ENCODE results near the gene NOBOX.

NOBOX gene

DNA sequence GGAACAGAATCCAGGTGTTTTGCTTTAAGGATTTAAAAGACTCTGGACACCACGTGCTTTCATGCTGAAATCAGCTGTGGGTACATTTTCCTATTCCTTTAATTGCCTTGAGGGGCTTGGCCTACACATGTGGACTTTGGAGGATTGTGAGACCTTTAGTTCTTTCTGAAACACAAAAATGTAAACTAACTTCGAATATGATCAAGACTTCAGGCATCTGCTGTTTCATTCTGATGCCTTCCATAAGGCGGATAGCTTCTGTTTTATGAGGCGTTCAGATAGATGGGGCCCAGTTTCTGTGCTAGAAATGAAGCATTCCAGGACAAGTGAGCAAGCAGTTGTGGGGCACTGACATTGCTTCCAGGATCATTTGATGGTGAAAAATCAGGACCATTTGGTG is 1.5 kb upstream of the NOBOX start:
- no peak overlapping the region for H3K27ac Mint-ChIP-seq
- H3K4me3 Mint-ChIP-seq, result no peak overlapping the region
- H3K4me1 Mint-ChIP-seq, result no peaks in the 10 kb centered on the region
- H3K9me3 Mint-ChIP-seq, result no peaks in the 10 kb centered on the region
- DNase-seq (ENCODE audit: low spot score in 2 of 2) (no peak), ATAC-seq (no peak)
- H3K36me3 Mint-ChIP-seq, result no peaks in the 10 kb centered on the region

GRCh38 chr7:144403102-144403501 is 391 bp downstream of the NOBOX start:
- no peak overlapping the region for H3K4me3 Mint-ChIP-seq
- H3K4me1 Mint-ChIP-seq, result no peaks in the 10 kb centered on the region
- no peak for DNase-seq (ENCODE audit: low spot score in 2 of 2)
- no peak for ATAC-seq
- no peak overlapping the region for H3K27ac Mint-ChIP-seq
- no peaks in the 10 kb centered on the region for H3K9me3 Mint-ChIP-seq
- H3K36me3 Mint-ChIP-seq, result no peaks in the 10 kb centered on the region

DNA sequence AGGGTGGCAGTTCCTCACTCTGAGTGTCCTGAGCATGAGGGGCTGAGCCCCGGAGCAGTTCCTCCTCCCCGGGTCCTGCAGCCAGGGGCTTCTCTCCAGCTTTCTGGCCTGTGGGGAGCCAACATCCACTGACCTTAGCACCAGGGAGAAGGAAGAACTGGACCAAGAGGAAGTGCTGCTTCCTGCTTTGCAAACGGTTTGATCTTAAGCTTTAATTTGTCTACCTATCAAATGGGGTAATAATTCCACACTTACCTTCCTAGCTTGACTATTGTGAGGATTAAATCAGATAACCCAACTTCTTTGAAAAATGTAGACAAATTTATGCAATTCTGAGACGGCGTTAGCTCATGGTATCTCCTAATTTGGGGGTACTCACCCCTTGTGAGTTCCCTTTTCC is 2.0 kb downstream of the NOBOX start:
- Mint-ChIP-seq H3K36me3 (no peaks in the 10 kb centered on the region), H3K4me1 (no peaks in the 10 kb centered on the region), H3K27ac (no peak overlapping the region), H3K4me3 (no peak overlapping the region), H3K9me3 (no peaks in the 10 kb centered on the region)
- DNase-seq (ENCODE audit: low spot score in 2 of 2) (no peak), ATAC-seq (no peak)

DNA sequence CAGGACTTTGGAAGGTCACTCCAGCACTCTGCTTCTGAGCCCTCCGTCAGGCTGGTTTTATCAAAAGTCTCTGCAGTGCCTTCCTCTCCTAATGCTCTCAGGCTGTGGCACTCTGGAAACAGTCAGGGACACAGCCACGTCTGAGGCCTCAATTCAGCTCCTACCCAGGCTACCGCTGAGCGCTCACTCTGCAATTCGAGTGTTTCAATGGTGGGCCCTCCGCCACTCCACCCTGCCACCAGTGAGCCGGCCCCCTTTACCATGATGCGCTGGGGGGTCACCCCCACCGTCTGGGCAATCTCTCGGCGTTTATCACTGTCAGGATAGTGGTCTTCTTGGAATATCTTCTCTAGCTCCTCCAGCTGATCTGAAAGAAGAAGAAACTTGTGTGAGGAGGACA is 3.5 kb downstream of the NOBOX start:
- H3K36me3 Mint-ChIP-seq, result no peaks in the 10 kb centered on the region
- no peak for ATAC-seq
- H3K9me3 Mint-ChIP-seq, result no peaks in the 10 kb centered on the region
- DNase-seq (ENCODE audit: low spot score in 2 of 2), result no peak
- H3K4me3 Mint-ChIP-seq, result no peak overlapping the region
- H3K27ac Mint-ChIP-seq, result no peak overlapping the region
- no peaks in the 10 kb centered on the region for H3K4me1 Mint-ChIP-seq

DNA sequence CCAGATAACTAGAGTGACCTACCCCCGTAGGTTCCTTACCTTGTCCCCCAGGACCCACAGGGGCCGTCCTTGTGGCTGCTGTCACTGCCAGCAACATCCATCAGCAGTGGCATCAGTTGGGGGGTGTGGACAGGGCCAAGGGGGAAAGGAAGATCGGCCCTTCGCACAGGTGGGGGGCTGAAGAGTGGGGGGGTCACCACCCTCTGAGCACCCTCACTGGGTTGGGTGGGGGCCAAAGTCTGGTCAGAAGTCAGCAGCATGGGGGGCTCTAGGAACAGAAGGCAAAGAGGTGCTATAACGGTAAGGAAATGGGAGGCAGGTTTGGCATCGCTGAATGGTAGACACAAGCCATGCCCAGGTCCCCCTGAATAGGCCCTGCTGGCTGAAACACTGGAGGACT is 4.6 kb downstream of the NOBOX start:
- H3K36me3 Mint-ChIP-seq, result no peaks in the 10 kb centered on the region

DNA sequence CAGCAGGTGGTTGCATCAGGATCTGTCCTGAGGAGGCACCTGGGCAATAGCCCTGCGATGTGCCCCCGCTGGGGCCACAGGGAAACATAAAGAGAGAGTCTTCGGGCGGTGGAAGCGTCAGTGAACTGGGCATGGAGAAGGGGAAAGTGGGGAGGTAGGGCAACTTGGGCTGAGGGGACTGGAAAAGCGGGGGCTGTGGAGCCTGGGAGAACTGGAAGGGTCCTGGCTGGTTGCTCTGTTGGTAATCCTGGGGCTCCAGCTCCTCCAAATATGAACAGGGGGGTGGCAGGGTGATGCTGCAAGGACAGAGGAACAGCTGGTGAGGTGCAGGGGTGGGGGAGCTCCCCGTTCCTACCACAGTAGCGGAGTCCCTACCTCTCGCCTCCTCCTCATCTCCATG is 5.2 kb downstream of the NOBOX start:
- no peak for ATAC-seq
- no peaks in the 10 kb centered on the region for H3K36me3 Mint-ChIP-seq
- H3K27ac Mint-ChIP-seq, result no peak overlapping the region
- H3K4me3 Mint-ChIP-seq, result no peak overlapping the region
- H3K4me1 Mint-ChIP-seq, result no peaks in the 10 kb centered on the region
- DNase-seq (ENCODE audit: low spot score in 2 of 2), result no peak
- H3K9me3 Mint-ChIP-seq, result no peaks in the 10 kb centered on the region

More for the DNA sequence above, 4.6 kb downstream of the NOBOX start:
- Mint-ChIP-seq H3K4me3 (no peak overlapping the region), H3K27ac (no peak overlapping the region), H3K4me1 (no peaks in the 10 kb centered on the region), H3K9me3 (no peaks in the 10 kb centered on the region)
- ATAC-seq, result no peak
- no peak for DNase-seq (ENCODE audit: low spot score in 2 of 2)

- Mint-ChIP-seq H3K27ac (no peak overlapping the region), H3K4me1 (no peaks in the 10 kb centered on the region), H3K9me3 (no peaks in the 10 kb centered on the region), H3K4me3 (no peak overlapping the region), H3K36me3 (no peaks in the 10 kb centered on the region)
- ATAC-seq, result peak; percentile 8
- no peak for DNase-seq (ENCODE audit: low spot score in 2 of 2)
Observed at GRCh38 chr7:144397086-144397485, 6.4 kb downstream of the NOBOX start.

DNA sequence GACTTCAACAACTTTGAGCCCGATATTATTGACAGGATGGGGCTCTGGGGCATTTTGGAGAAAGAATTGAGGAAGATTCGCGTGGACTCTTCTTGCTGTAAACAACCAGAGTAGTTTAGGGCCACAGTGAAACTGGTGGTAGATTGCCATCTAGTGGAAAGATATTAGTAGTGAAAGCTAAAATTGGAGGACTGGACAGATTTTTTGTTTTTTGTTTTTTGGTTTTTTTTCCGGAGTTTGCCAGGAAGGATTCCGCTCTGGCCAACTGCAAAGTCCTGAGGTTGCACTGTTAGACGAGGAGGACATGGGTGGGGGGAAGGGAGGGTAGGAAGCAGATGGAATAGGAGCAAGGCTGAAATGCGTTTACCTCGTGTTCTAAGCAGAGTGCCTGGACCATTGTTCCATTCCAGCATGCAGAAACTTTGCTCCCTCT is 11.7 kb downstream of the NOBOX start:
- DNase-seq (ENCODE audit: low spot score in 2 of 2) (no peak), ATAC-seq (peak; percentile 69)
- Mint-ChIP-seq H3K9me3 (no peaks in the 10 kb centered on the region), H3K4me3 (no peak overlapping the region), H3K36me3 (no peaks in the 10 kb centered on the region), H3K27ac (no peak overlapping the region), H3K4me1 (no peaks in the 10 kb centered on the region)

DNA sequence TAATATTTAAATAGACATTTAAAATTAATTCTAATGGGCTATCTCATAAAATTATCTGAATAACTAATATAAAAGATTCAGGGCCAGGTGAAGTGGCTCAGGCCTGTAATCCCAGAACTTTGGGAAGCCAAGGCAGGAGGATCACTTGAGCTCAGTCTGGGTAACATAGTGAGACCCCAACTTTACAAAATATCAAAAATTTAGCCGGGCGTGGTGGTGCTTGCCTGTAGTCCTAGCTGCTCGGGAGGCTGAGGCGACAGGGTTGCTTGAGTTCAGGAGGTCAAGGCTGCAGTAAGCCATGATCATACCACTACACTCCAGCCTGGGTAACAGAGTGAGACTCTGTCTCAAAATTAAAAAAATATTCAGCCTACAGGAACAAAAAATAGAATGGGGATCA is 12.5 kb downstream of the NOBOX start:
- Mint-ChIP-seq H3K36me3 (no peaks in the 10 kb centered on the region), H3K4me1 (no peaks in the 10 kb centered on the region), H3K4me3 (no peak overlapping the region), H3K27ac (no peak overlapping the region), H3K9me3 (no peaks in the 10 kb centered on the region)
- DNase-seq (ENCODE audit: low spot score in 2 of 2) (no peak), ATAC-seq (no peak)

DNA sequence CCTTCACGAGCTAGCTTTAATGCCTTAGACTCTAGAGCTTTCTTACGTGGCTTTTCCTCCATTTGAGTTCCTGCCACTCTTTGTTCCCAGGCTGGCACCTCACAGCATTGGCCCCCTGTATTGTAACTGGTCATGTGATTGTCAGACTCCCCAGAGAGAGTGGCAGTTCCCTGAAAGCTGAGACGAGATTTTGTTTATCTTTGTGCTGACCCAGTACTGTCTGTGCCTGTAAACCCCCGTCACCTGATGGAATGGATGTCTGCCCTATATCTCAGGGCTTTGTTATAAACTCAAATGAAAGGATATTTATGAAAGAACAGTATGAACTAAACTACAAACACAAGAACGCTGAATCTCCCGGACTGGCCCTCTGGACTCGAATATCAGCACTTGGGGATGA is 13.0 kb downstream of the NOBOX start:
- no peak overlapping the region for H3K27ac Mint-ChIP-seq
- no peaks in the 10 kb centered on the region for H3K9me3 Mint-ChIP-seq
- no peak for DNase-seq (ENCODE audit: low spot score in 2 of 2)
- H3K4me3 Mint-ChIP-seq, result no peak overlapping the region
- H3K4me1 Mint-ChIP-seq, result no peaks in the 10 kb centered on the region
- H3K36me3 Mint-ChIP-seq, result no peaks in the 10 kb centered on the region
- no peak for ATAC-seq

GRCh38 chr7:144388950-144389349 is 14.5 kb downstream of the NOBOX start:
- Mint-ChIP-seq H3K27ac (no peak overlapping the region), H3K9me3 (no peaks in the 10 kb centered on the region), H3K4me1 (peaks cover 10% of the 10 kb centered on the region), H3K36me3 (peaks cover 6% of the 10 kb centered on the region), H3K4me3 (no peak overlapping the region)
- DNase-seq (ENCODE audit: low spot score in 2 of 2) (no peak), ATAC-seq (no peak)

DNA sequence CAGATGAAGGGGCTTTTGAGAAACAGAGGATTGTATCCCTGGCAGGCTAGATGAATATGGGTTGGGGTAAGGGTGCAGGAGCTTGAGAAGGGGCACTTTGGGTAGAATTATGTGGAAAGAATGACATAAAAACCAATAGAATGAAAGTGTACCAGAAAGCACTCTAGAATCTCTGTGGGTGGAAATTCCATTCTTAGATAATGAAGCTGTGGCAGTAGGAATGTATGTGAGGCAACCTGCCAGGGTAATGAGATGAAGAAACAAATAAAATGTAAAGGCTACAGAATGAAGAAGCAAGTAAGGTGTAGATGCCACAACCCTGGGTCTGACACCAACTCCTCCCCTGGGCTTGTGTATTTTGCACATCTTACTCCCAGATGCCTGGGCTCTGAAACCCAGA is 16.8 kb downstream of the NOBOX start:
- ATAC-seq, result no peak
- no peak overlapping the region for H3K4me3 Mint-ChIP-seq
- DNase-seq (ENCODE audit: low spot score in 2 of 2), result no peak
- H3K4me1 Mint-ChIP-seq, result peaks cover 10% of the 10 kb centered on the region
- no peak overlapping the region for H3K27ac Mint-ChIP-seq
- H3K9me3 Mint-ChIP-seq, result no peaks in the 10 kb centered on the region
- peaks cover 6% of the 10 kb centered on the region for H3K36me3 Mint-ChIP-seq

DNA sequence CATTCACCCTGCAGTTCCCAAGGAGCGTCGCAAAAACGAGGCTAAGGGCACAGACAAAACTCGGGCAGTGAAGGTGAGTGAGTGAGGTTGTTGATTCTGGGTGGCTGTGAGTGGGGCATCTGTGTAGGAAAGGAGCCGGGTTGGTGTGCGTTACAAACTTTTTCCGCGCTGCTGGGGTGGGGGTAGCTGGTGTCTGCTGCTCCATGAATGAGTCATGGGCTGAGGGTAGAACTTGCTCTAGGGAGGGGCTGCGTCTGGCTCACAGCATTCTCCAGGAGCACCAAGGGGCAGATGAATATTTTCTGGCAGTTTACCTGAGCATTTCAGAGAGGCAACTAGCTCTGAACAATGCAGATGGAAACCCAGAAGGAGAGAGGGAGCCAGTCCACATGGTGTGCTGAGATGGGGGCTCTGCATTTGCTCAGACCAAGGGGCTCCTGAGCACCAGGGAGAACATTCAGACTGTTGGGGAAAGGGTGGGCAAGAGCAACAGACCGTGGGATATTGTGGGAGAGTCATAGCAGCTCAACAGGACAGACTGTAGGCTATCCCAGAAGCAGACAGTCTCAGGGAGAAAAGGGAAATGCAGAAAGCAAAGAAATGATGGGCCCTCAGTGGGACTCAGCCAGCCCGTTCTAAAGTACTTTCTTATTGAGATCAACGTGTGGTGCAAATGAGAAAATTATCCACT is 18.8 kb downstream of the NOBOX start:
- H3K4me1 Mint-ChIP-seq, result peaks cover 10% of the 10 kb centered on the region
- H3K9me3 Mint-ChIP-seq, result no peaks in the 10 kb centered on the region
- peak overlapping the region; percentile 17 for H3K27ac Mint-ChIP-seq
- peaks cover 6% of the 10 kb centered on the region for H3K36me3 Mint-ChIP-seq
- ATAC-seq (peak; percentile 72), DNase-seq (ENCODE audit: low spot score in 2 of 2) (no peak)
- no peak overlapping the region for H3K4me3 Mint-ChIP-seq

GRCh38 chr7:144384071-144384470 is 19.4 kb downstream of the NOBOX start:
- H3K4me3 Mint-ChIP-seq, result no peak overlapping the region
- H3K4me1 Mint-ChIP-seq, result peaks cover 10% of the 10 kb centered on the region
- H3K36me3 Mint-ChIP-seq, result peaks cover 6% of the 10 kb centered on the region
- peak; percentile 62 for ATAC-seq
- no peak for DNase-seq (ENCODE audit: low spot score in 2 of 2)
- peak overlapping the region; percentile 17 for H3K27ac Mint-ChIP-seq
- no peaks in the 10 kb centered on the region for H3K9me3 Mint-ChIP-seq

GRCh38 chr7:144379776-144380384 is 23.6 kb downstream of the NOBOX start:
- Mint-ChIP-seq H3K27ac (no peak overlapping the region), H3K4me3 (no peak overlapping the region), H3K36me3 (peaks cover 2% of the 10 kb centered on the region), H3K9me3 (no peaks in the 10 kb centered on the region), H3K4me1 (peaks cover 8% of the 10 kb centered on the region)
- DNase-seq (ENCODE audit: low spot score in 2 of 2) (no peak), ATAC-seq (no peak)

- Mint-ChIP-seq H3K36me3 (no peaks in the 10 kb centered on the region), H3K27ac (no peak overlapping the region), H3K4me1 (no peaks in the 10 kb centered on the region), H3K9me3 (no peaks in the 10 kb centered on the region), H3K4me3 (no peak overlapping the region)
- DNase-seq (ENCODE audit: low spot score in 2 of 2), result no peak
- ATAC-seq, result no peak
Observed at GRCh38 chr7:144378651-144379050, 24.8 kb downstream of the NOBOX start.
